GM23338 (cell line): ENCODE data around the gene NCKAP5. TPM values are rescaled to one million over a fixed set of nuclear protein-coding genes. Genes with fewer than 3 reads are reported as not detected.

ENCODE experiments used
- ATAC-seq: fragments of 200-7000 bp; cut with Tn5 transposase; 3 replicates; pipeline ENCODE4 v1.9.1; 2020
- DNase-seq: peaks from one replicate; pipeline ENCODE4 v3.0.0-alpha.2; 2015; ENCODE audit warnings: low spot score
- H2AFZ ChIP-seq: fragments of 200-600 bp; sonication (generic); 2 replicates; pipeline ENCODE4 v1.8.0; 2016; ENCODE audit warnings: antibody characterized with exemption, mild to moderate bottlenecking, moderate library complexity
- H3F3A ChIP-seq: fragments of 200-600 bp; sonication (generic); replicated peaks from 2 replicates; pipeline ENCODE4 v1.8.0; 2017; ENCODE audit warnings: antibody characterized with exemption, mixed run types, low read depth
- H3K27ac ChIP-seq: fragments of 200-600 bp; sonication (generic); 2 replicates; pipeline ENCODE4 v1.6.1; 2016; ENCODE audit warnings: low read depth
- H3K27me3 ChIP-seq: fragments of 200-600 bp; sonication (generic); 2 replicates; pipeline ENCODE4 v1.8.0; 2016; ENCODE audit warnings: mild to moderate bottlenecking, mixed run types, moderate library complexity; ENCODE audit not compliant: insufficient read depth
- H3K36me3 ChIP-seq: fragments of 200-600 bp; sonication (generic); 2 replicates; pipeline ENCODE4 v1.8.0; 2016; ENCODE audit warnings: mild to moderate bottlenecking; ENCODE audit not compliant: insufficient read depth
- H3K4me1 ChIP-seq: fragments of 200-600 bp; sonication (generic); 2 replicates; pipeline ENCODE4 v1.8.0; 2016; ENCODE audit warnings: mild to moderate bottlenecking, moderate library complexity; ENCODE audit not compliant: insufficient read depth
- H3K4me2 ChIP-seq: fragments of 200-600 bp; sonication (generic); 2 replicates; pipeline ENCODE4 v1.7.1; 2017; ENCODE audit warnings: mixed run types
- H3K4me3 ChIP-seq: fragments of 200-600 bp; sonication (generic); 2 replicates; pipeline ENCODE4 v1.6.1; 2016; ENCODE audit warnings: mixed run types
- H3K79me2 ChIP-seq: fragments of 200-600 bp; sonication (generic); replicated peaks from 2 replicates; pipeline ENCODE4 v1.8.0; 2017; ENCODE audit warnings: mild to moderate bottlenecking; ENCODE audit not compliant: insufficient read depth
- H3K9me2 ChIP-seq: fragments of 200-600 bp; sonication (generic); 2 replicates; pipeline ENCODE4 v1.8.0; 2017; ENCODE audit not compliant: insufficient read depth
- H4K20me1 ChIP-seq: fragments of 200-600 bp; sonication (generic); replicated peaks from 2 replicates; pipeline ENCODE4 v1.8.0; 2017; ENCODE audit warnings: mild to moderate bottlenecking; ENCODE audit not compliant: insufficient read depth
- H3K27ac Mint-ChIP-seq: 2 replicates; pipeline ENCODE4 v1.8.0; 2020; ENCODE audit warnings: inconsistent platforms, mild to moderate bottlenecking, moderate library complexity, mixed read lengths
- H3K27me3 Mint-ChIP-seq: 3 replicates; pipeline ENCODE4 v1.8.0; 2022; ENCODE audit warnings: low read depth, mild to moderate bottlenecking, moderate library complexity, mixed read lengths, inconsistent platforms; ENCODE audit not compliant: insufficient read depth, poor library complexity
- H3K36me3 Mint-ChIP-seq: 3 replicates; pipeline ENCODE4 v1.8.0; 2021; ENCODE audit warnings: low read depth, mild to moderate bottlenecking, inconsistent platforms, moderate library complexity, mixed read lengths
- H3K4me1 Mint-ChIP-seq: 3 replicates; pipeline ENCODE4 v1.8.0; 2020; ENCODE audit warnings: mild to moderate bottlenecking, inconsistent platforms, mixed read lengths
- H3K4me3 Mint-ChIP-seq: 3 replicates; pipeline ENCODE4 v1.8.0; 2021; ENCODE audit warnings: moderate library complexity, mild to moderate bottlenecking, inconsistent platforms, mixed read lengths
- H3K9me3 Mint-ChIP-seq: 3 replicates; pipeline ENCODE4 v1.8.0; 2020; ENCODE audit warnings: moderate library complexity, mild to moderate bottlenecking, inconsistent platforms, mixed read lengths
- CTCF ChIP-seq, 2 experiments: fragments of 200-600 bp in 1 of 2; sonication (generic) in 1 of 2; conservative IDR thresholded peaks; 2 replicates each; pipeline versions ENCODE4 v1.5.1 to v1.6.1; 2016 to 2017; ENCODE audit warnings: antibody characterized with exemption in 2 of 2, low read depth in 2 of 2, mild to moderate bottlenecking in 2 of 2, moderate library complexity in 1 of 2
- ETS1 ChIP-seq: IDR thresholded peaks from 2 replicates; pipeline ENCODE4 v1.6.1; 2016; ENCODE audit warnings: antibody characterized with exemption
- EZH2 ChIP-seq: fragments of 200-600 bp; sonication (generic); IDR thresholded peaks from one replicate; pipeline ENCODE4 v1.8.0; 2017; ENCODE audit warnings: antibody characterized with exemption, mild to moderate bottlenecking, low read depth; ENCODE audit not compliant: unreplicated experiment
- EZH2phosphoT487 ChIP-seq: fragments of 200-600 bp; sonication (generic); IDR thresholded peaks from one replicate; pipeline ENCODE4 v1.8.1; 2018; ENCODE audit warnings: antibody characterized with exemption; ENCODE audit not compliant: unreplicated experiment
- JUNB ChIP-seq: IDR thresholded peaks from one replicate; pipeline ENCODE4 v1.6.1; 2016; ENCODE audit warnings: antibody characterized with exemption; ENCODE audit not compliant: unreplicated experiment
- REST ChIP-seq: IDR thresholded peaks from one replicate; pipeline ENCODE4 v1.6.1; 2018; ENCODE audit warnings: antibody characterized with exemption; ENCODE audit not compliant: unreplicated experiment
- STAT1 ChIP-seq: IDR thresholded peaks from one replicate; pipeline ENCODE4 v1.6.1; 2016; ENCODE audit warnings: antibody characterized with exemption; ENCODE audit not compliant: unreplicated experiment
- polyA plus RNA-seq: library from polyadenylated mRNA; unstranded; fragments of >200 nt; fragmentation: Nextera tagmentation; extraction: Ambion mirVana; gene quantifications from 2 replicates; pipeline ENCODE4 v1.2.1, GENCODE V29; 2016
- total RNA-seq: library from RNA; depleted of rRNA; stranded (reverse); fragments of >200 nt; shearing (Covaris generic); gene quantifications from 2 replicates; pipeline ENCODE4 v1.2.3, GENCODE V29; 2014

The NCKAP5 gene
- total and polyA plus RNA-seq, 2 experiments from 2014 or later: 0.34 to 0.73 TPM

DNA sequence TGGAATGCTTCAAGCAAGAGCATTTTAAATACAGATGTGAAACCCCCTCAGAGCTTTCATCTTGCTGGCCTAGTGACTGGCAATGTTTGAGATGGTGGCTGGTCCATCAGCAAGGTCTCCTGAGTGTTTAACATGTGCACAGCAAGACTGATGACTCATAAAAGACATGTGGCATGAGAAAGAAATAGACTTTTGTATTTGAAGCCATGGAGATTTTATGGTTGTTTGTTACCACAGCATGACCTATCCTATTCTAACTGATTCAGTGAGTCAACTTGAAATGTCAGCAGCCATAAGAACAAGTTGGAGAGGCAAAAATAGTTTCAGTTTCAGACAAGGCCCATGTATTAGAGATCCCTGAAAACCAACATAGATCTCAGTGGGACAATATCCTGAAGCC lies 743.5 kb downstream of the NCKAP5 start (continued):
- no peak for TF ChIP-seq EZH2

DNA sequence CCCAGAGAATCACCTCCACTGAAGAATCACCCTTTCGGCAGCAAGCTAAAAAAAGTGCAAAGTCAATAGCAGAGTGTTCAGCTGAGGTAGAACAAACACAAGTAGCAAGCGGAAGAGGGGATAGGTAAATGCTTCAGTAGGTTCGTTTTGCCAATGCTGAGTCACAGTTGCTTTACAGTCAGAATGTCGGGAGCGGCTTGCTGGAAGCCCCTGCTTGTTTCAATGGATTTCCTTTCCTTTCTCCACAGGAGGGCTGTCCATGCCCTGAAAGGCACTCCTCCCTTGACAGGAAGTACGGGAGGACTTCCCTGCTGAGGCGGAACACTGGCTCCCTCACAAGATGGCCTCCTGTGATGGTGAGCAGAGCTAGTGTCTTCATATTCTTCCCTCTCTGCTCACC lies 752.0 kb downstream of the NCKAP5 start:
- H3F3A ChIP-seq: no peaks in the 10 kb centered on the region
- Mint-ChIP-seq H3K27me3 (no peaks in the 10 kb centered on the region), H3K4me3 (no peak overlapping the region), H3K9me3 (peaks cover 7% of the 10 kb centered on the region; the same call in 1 of the 3 replicates), H3K27ac (peak overlapping the region; percentile 62; the same call in 1 of the 2 replicates), H3K36me3 (peaks cover 6% of the 10 kb centered on the region; the same call in 1 of the 3 replicates), H3K4me1 (peaks cover 13% of the 10 kb centered on the region)
- peak overlapping the region; percentile 53 for H2AFZ ChIP-seq
- ATAC-seq: no peak
- no peak overlapping the region for H3K4me2 ChIP-seq
- no peak overlapping the region for H3K4me3 ChIP-seq
- H3K79me2 ChIP-seq: no peaks in the 10 kb centered on the region
- no peaks in the 10 kb centered on the region for H3K4me1 ChIP-seq
- H4K20me1 ChIP-seq: no peaks in the 10 kb centered on the region
- TF ChIP-seq STAT1: no peak
- no peak for TF ChIP-seq REST
- no peak for TF ChIP-seq CTCF (conservative IDR thresholded peaks at IDR 0.05; ENCODE audit: low read depth in 2 of 2)
- TF ChIP-seq EZH2phosphoT487: no peak
- DNase-seq: peak; percentile 41
- peaks cover 18% of the 10 kb centered on the region; the same call in 1 of the 2 replicates for H3K9me2 ChIP-seq
- no peak overlapping the region for H3K27ac ChIP-seq
- no peaks in the 10 kb centered on the region for H3K27me3 ChIP-seq
- no peaks in the 10 kb centered on the region; the same call in 1 of the 2 replicates for H3K36me3 ChIP-seq

- no peak overlapping the region for H3K4me2 ChIP-seq
- H3K36me3 Mint-ChIP-seq: peaks cover 10% of the 10 kb centered on the region; the same call in 1 of the 3 replicates
Measured at GRCh38 chr2:132815516-132815915, 752.7 kb downstream of the NCKAP5 start.

More at GRCh38 chr2:132815516-132815915, 752.7 kb downstream of the NCKAP5 start:
- no peak overlapping the region for H2AFZ ChIP-seq
- no peaks in the 10 kb centered on the region for H3K27me3 ChIP-seq
- Mint-ChIP-seq H3K4me1 (peaks cover 15% of the 10 kb centered on the region), H3K27ac (no peak overlapping the region), H3K4me3 (no peak overlapping the region), H3K9me3 (peaks cover 14% of the 10 kb centered on the region; the same call in 1 of the 3 replicates), H3K27me3 (no peaks in the 10 kb centered on the region)
- no peak for DNase-seq
- ATAC-seq: no peak
- H3K4me3 ChIP-seq: no peak overlapping the region
- H4K20me1 ChIP-seq: no peaks in the 10 kb centered on the region
- no peak overlapping the region for H3K27ac ChIP-seq
- H3K36me3 ChIP-seq: no peaks in the 10 kb centered on the region; the same call in 1 of the 2 replicates
- no peaks in the 10 kb centered on the region for H3K79me2 ChIP-seq
- H3K9me2 ChIP-seq: peaks cover 18% of the 10 kb centered on the region; the same call in 1 of the 2 replicates
- H3F3A ChIP-seq: no peaks in the 10 kb centered on the region
- no peaks in the 10 kb centered on the region for H3K4me1 ChIP-seq
- TF ChIP-seq EZH2 (no peak), ETS1 (no peak), CTCF (conservative IDR thresholded peaks at IDR 0.05; ENCODE audit: low read depth in 2 of 2) (no peak), JUNB (no peak), REST (no peak)
